H1 (cell line): ENCODE data around the gene PRR5L. TPM values are rescaled to one million over a fixed set of nuclear protein-coding genes. Genes with fewer than 3 reads are reported as not detected.

ENCODE experiments used
- CTCF ChIA-PET: fragments of 300-600 bp; sonication (Branson Sonifier 250); formaldehyde crosslinking; loops from one replicate; lab custom pipeline; 2021; ENCODE audit not compliant: partially characterized antibody; lab: Charles Lee
- POLR2A ChIA-PET: fragments of 300-600 bp; sonication (Branson Sonifier 250); formaldehyde crosslinking; loops from one replicate; lab custom pipeline; 2021; ENCODE audit warnings: inconsistent platforms; ENCODE audit not compliant: partially characterized antibody; lab: Charles Lee
- DNase-seq, 2 experiments: peaks; one replicate each; pipeline versions ENCODE4 v3.0.0 to v3.0.0-alpha.2; 2010 to 2022; ENCODE audit warnings: low spot score in 2 of 2, low read depth in 1 of 2, mixed read lengths in 1 of 2
- FAIRE-seq: peaks from 2 replicates; lab custom pipeline; 2011; peaks lifted over from hg19 to GRCh38; lab: Jason Lieb, UNC
- H2AFZ ChIP-seq: 2 replicates; pipeline ENCODE4 v1.8.1; 2012; ENCODE audit warnings: low read length, inconsistent platforms
- H2AK5ac ChIP-seq: 2 replicates; pipeline ENCODE4 v1.6.1; 2013; ENCODE audit warnings: low read depth, low read length
- H2BK120ac ChIP-seq: replicated peaks from 2 replicates; pipeline ENCODE3; 2013; ENCODE audit warnings: low read depth, low read length, inconsistent platforms
- H2BK12ac ChIP-seq: 2 replicates; pipeline ENCODE4 v1.6.1; 2013; ENCODE audit warnings: low read depth, low read length
- H2BK15ac ChIP-seq: 2 replicates; pipeline ENCODE4 v1.6.1; 2013; ENCODE audit warnings: low read length
- H2BK20ac ChIP-seq: 2 replicates; pipeline ENCODE4 v1.6.1; 2013; ENCODE audit warnings: low read length
- H2BK5ac ChIP-seq: 2 replicates; pipeline ENCODE4 v1.6.1; 2013; ENCODE audit warnings: low read depth, low read length
- H3K14ac ChIP-seq: 2 replicates; pipeline ENCODE4 v1.6.1; 2013; ENCODE audit warnings: inconsistent platforms; ENCODE audit not compliant: insufficient read length
- H3K18ac ChIP-seq: 2 replicates; pipeline ENCODE4 v1.6.1; 2013; ENCODE audit warnings: low read length; ENCODE audit errors: extremely low read depth
- H3K23ac ChIP-seq: 2 replicates; pipeline ENCODE4 v1.6.1; 2013; ENCODE audit warnings: inconsistent platforms; ENCODE audit not compliant: insufficient read length
- H3K23me2 ChIP-seq: 2 replicates; pipeline ENCODE4 v1.6.1; 2013; ENCODE audit warnings: low read depth, low read length
- H3K27ac ChIP-seq: 2 replicates; pipeline ENCODE4 v1.6.1; 2011; ENCODE audit warnings: low read depth, low read length, inconsistent platforms
- H3K27me3 ChIP-seq, 4 experiments: replicated peaks in 1 of 4; 1 replicate in 1 of 4; 2 replicates in 3 of 4; pipeline versions ENCODE4 v1.6.1 to v1.8.1; 2011 to 2013; ENCODE audit warnings: low read length in 3 of 4, mild to moderate bottlenecking in 3 of 4, inconsistent platforms in 2 of 4, mixed read lengths in 2 of 4, moderate library complexity in 1 of 4; ENCODE audit not compliant: control insufficient read depth in 3 of 4, insufficient read depth in 3 of 4; ENCODE audit errors: extremely low read depth in 1 of 4
- H3K36me3 ChIP-seq, 4 experiments: 2 replicates each; pipeline versions ENCODE4 v1.6.1 to v1.8.1; 2011 to 2013; ENCODE audit warnings: mild to moderate bottlenecking in 4 of 4, low read length in 3 of 4, moderate library complexity in 2 of 4, control low read depth in 1 of 4, inconsistent platforms in 1 of 4; ENCODE audit not compliant: insufficient read depth in 4 of 4, control insufficient read depth in 2 of 4
- H3K4ac ChIP-seq: replicated peaks from 2 replicates; pipeline ENCODE3; 2013; ENCODE audit warnings: low read length, low read depth, mixed read lengths, inconsistent platforms; ENCODE audit not compliant: insufficient read length
- H3K4me1 ChIP-seq, 4 experiments: replicated peaks in 1 of 4; 1 replicate in 1 of 4; 2 replicates in 3 of 4; pipeline versions ENCODE4 v1.6.1 to v1.8.1; 2011 to 2013; ENCODE audit warnings: low read length in 3 of 4, inconsistent platforms in 2 of 4, mixed read lengths in 1 of 4; ENCODE audit not compliant: insufficient read depth in 4 of 4, control insufficient read depth in 3 of 4
- H3K4me2 ChIP-seq, 2 experiments: 2 replicates each; pipeline versions ENCODE4 v1.6.1 to v1.8.1; 2011 to 2013; ENCODE audit warnings: low read depth in 2 of 2, low read length in 2 of 2, control low read depth in 1 of 2, inconsistent platforms in 1 of 2, mild to moderate bottlenecking in 1 of 2; ENCODE audit not compliant: insufficient read depth in 1 of 2
- H3K4me3 ChIP-seq, 4 experiments: fragments of 200-600, 300-600 bp in 1 of 4; sonication (generic), shearing (Covaris generic), sonication (Bioruptor Twin) in 1 of 4; 2 replicates each; pipeline versions ENCODE4 v1.5.1 to v1.8.1; 2011 to 2016; ENCODE audit warnings: low read length in 4 of 4, low read depth in 3 of 4, control low read depth in 2 of 4, inconsistent platforms in 2 of 4, mild to moderate bottlenecking in 2 of 4, mixed read lengths in 1 of 4, moderate library complexity in 1 of 4; ENCODE audit not compliant: insufficient read depth in 2 of 4; ENCODE audit errors: extremely low read depth in 1 of 4
- H3K56ac ChIP-seq: replicated peaks from 2 replicates; pipeline ENCODE3; 2013; ENCODE audit warnings: low read depth, mild to moderate bottlenecking, mixed read lengths, low read length, inconsistent platforms; ENCODE audit not compliant: insufficient read length
- H3K79me1 ChIP-seq: 2 replicates; pipeline ENCODE4 v1.6.1; 2013; ENCODE audit warnings: low read depth, low read length, control low read depth
- H3K79me2 ChIP-seq, 2 experiments: 2 replicates each; pipeline versions ENCODE4 v1.6.1 to v1.8.1; 2012 to 2013; ENCODE audit warnings: low read length in 2 of 2, mild to moderate bottlenecking in 2 of 2, inconsistent platforms in 1 of 2; ENCODE audit not compliant: insufficient read depth in 2 of 2, control insufficient read depth in 1 of 2
- H3K9ac ChIP-seq, 4 experiments: replicated peaks in 1 of 4; 1 replicate in 1 of 4; 2 replicates in 3 of 4; pipeline versions ENCODE4 v1.6.1 to v1.8.1; 2011 to 2013; ENCODE audit warnings: low read depth in 3 of 4, low read length in 3 of 4, control low read depth in 2 of 4, mild to moderate bottlenecking in 2 of 4, moderate library complexity in 2 of 4, inconsistent platforms in 1 of 4; ENCODE audit errors: extremely low read depth in 1 of 4
- H3K9me3 ChIP-seq, 2 experiments: 2 replicates each; pipeline versions ENCODE4 v1.6.1 to v1.8.1; 2012 to 2013; ENCODE audit warnings: mild to moderate bottlenecking in 2 of 2, moderate library complexity in 2 of 2, control low read depth in 1 of 2, inconsistent platforms in 1 of 2, low read depth in 1 of 2, low read length in 1 of 2, mixed read lengths in 1 of 2; ENCODE audit not compliant: insufficient read depth in 2 of 2
- H4K20me1 ChIP-seq, 2 experiments: replicated peaks in 1 of 2; 2 replicates each; pipeline versions ENCODE3 to v1.8.1; 2011 to 2013; ENCODE audit warnings: inconsistent platforms in 2 of 2, low read length in 2 of 2, mild to moderate bottlenecking in 1 of 2; ENCODE audit not compliant: insufficient read depth in 2 of 2, control insufficient read depth in 1 of 2
- H4K5ac ChIP-seq: 2 replicates; pipeline ENCODE4 v1.6.1; 2013; ENCODE audit warnings: low read length, low read depth, mixed read lengths, inconsistent platforms; ENCODE audit not compliant: insufficient read length
- H4K8ac ChIP-seq: 2 replicates; pipeline ENCODE4 v1.8.0; 2013; ENCODE audit warnings: mild to moderate bottlenecking, moderate library complexity, low read length, inconsistent platforms; ENCODE audit not compliant: insufficient read depth; ENCODE audit errors: extremely low read depth
- H4K91ac ChIP-seq: replicated peaks from 2 replicates; pipeline ENCODE3; 2013; ENCODE audit warnings: low read length, mixed read lengths, inconsistent platforms; ENCODE audit not compliant: insufficient read length
- CHD2 ChIP-seq: IDR thresholded peaks from 2 replicates; pipeline ENCODE4 v1.6.1; 2012; ENCODE audit warnings: low read length, improper control_type of control experiment
- RBBP5 ChIP-seq: IDR thresholded peaks from 2 replicates; pipeline ENCODE4 v1.7.1; 2012; ENCODE audit warnings: low read depth, mild to moderate bottlenecking, inconsistent platforms, low read length, moderate library complexity, borderline replicate concordance
- WGBS, 2 experiments: shearing (Covaris generic) in 1 of 2; methylation state at CpG; one replicate each; pipeline versions ENCODE4 v1.1.6 to v1.1.7; 2013 to 2015; ENCODE audit warnings: low lambda C conversion rate in 2 of 2, mixed read lengths in 2 of 2, inconsistent platforms in 1 of 2, low coverage in 1 of 2, missing lambda C conversion rate in 1 of 2; ENCODE audit not compliant: insufficient replicate concordance in 2 of 2, insufficient coverage in 1 of 2, insufficient read length in 1 of 2; ENCODE audit errors: extremely low coverage in 1 of 2, missing lambda C conversion rate in 1 of 2; 5-methylcytosine and 5-hydroxymethylcytosine counted together
- polyA plus RNA-seq, 7 experiments: library from polyadenylated mRNA; depleted of rRNA in 3 of 7; stranded (reverse) in 5 of 7; unstranded in 2 of 7; fragments of >200 nt in 5 of 7; fragments of 200-250 nt in 2 of 7; gene quantifications; 1 replicate in 5 of 7; 2 replicates in 1 of 7; 4 replicates in 1 of 7; pipeline versions ENCODE4 v1.2.1 to v1.2.3, GENCODE V29; 2011 to 2013; ENCODE audit warnings: missing spikeins in 2 of 7, mixed read lengths in 2 of 7
- total RNA-seq: library from RNA; stranded (reverse); fragmentation: NEBNext Ultra II Directional; extraction: Animal tissue kit (Norgen Biotek cat#: 25700); gene quantifications from 2 replicates; pipeline ENCODE4 v1.2.1, GENCODE V29; 2021

PRR5L gene
- total and polyA plus RNA-seq, 2 of the 8 experiments (the other 6 are each of a cell fraction or from before 2014, with no cell fraction given): 6.6 to 10.1 TPM

DNA sequence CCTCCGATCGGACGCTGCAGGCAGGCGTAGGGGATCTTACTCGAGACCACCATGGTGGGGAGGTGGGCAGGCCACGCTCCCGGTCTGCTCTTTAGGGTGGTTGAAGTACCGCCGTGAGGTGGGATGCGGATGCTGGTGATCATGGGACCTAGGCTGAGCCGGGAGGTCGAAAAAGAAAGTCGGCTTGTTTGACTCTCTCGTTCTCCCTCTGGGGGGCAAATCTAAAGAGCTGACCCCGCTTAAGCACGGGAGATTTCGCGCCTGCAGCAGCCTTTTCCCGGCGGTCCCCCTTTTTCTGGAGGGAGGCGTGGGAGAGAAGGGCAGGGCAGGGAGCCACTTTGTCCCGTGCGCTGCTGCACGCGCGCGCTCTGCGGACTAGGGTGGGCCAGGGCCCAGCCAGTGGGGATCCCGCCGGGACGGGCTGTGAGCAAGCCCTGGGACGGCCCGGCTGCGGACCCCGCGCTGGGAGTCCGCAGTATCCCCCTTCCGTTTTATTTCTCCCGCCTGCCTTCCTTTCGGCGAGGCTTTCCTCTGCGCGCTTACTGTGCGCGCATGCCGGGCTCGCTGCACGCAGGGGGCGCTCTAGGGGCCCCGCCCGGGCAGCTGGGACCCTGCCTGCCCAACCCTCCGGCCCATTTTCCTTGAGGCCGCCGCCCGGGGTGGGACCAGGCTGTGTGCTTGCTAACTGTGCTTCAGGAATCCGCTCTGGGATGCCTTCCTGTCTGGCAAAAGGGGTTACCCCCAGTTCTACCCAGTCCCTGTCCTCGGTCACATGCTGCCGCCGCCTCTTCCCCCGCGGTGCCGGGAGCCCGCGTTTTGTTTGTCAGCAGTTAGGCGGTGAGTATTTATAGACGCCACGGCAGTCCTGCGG, 81.0 kb downstream of the PRR5L start:
- no peaks in the 10 kb centered on the region for H3K9me3 ChIP-seq
- peaks cover 0 to 3% (median 1%) of the 10 kb centered on the region in 4 experiments; a peak in 1 of 7 replicates for H3K4me1 ChIP-seq
- H3K9ac ChIP-seq: peak overlapping the region in 3 of 4 experiments; percentile 13 to 50 (median 39); a peak in 4 of 7 replicates
- no peak overlapping the region for H2AK5ac ChIP-seq
- H4K20me1 ChIP-seq: peaks cover 0 to 3% of the 10 kb centered on the region in 2 experiments
- H3K79me2 ChIP-seq: no peaks in the 10 kb centered on the region
- H3K4me2 ChIP-seq: peak overlapping the region; percentile 93 to 97
- peak overlapping the region; percentile 53 for H2AFZ ChIP-seq
- FAIRE-seq (no peak), DNase-seq (peak; percentile 56 to 86)
- no peaks in the 10 kb centered on the region for H3K79me1 ChIP-seq
- H3K27me3 ChIP-seq: peaks cover 4 to 23% (median 17%) of the 10 kb centered on the region in 4 experiments
- ChIA-PET CTCF (interaction anchor here (0.6 to 4.4 kb wide), 30 partner anchors 8 to 131 kb away, joined by 3 to 33 read pairs (median 3); no protein-coding TSS in a partner anchor), POLR2A (interaction anchor here (1.1 to 2.6 kb wide), 3 partner anchors 12 to 136 kb away, joined by 4 to 17 read pairs (median 4); no protein-coding TSS in a partner anchor)
- H3K4me3 ChIP-seq: peak overlapping the region; percentile 81 to 98 (median 84)
- WGBS, 2 experiments: 1% methylated on average over 68 of the region's 68 CpGs; no CpG with 5 or more reads in 1 of the 2 experiments
- 0 out of 2 replicates have a peak overlapping the region, but pooled peaks have one; percentile 46 for H2BK15ac ChIP-seq
- no peak overlapping the region for H3K4ac ChIP-seq
- no peak overlapping the region for H2BK20ac ChIP-seq
- peak overlapping the region; percentile 76; the same call in 1 of the 2 replicates for H4K8ac ChIP-seq
- H3K23me2 ChIP-seq: peaks cover 10% of the 10 kb centered on the region
- H4K91ac ChIP-seq: no peak overlapping the region
- H3K27ac ChIP-seq: no peak overlapping the region
- no peak overlapping the region for H3K14ac ChIP-seq
- no peak overlapping the region for H3K23ac ChIP-seq
- no peak overlapping the region for H2BK5ac ChIP-seq
- peak overlapping the region; percentile 48; the same call in 1 of the 2 replicates for H3K18ac ChIP-seq
- no peak overlapping the region for H2BK120ac ChIP-seq
- no peaks in the 10 kb centered on the region for H3K36me3 ChIP-seq
- H2BK12ac ChIP-seq: peak overlapping the region; percentile 68; the same call in 1 of the 2 replicates
- H4K5ac ChIP-seq: no peak overlapping the region
- peak overlapping the region; percentile 47 for H3K56ac ChIP-seq
- TF ChIP-seq CHD2: no peak
- TF ChIP-seq RBBP5: peak; percentile 55; the same call in 1 of the 2 replicates
